Caco-2 (cell line): ENCODE data around the gene FGF10. TPM values are rescaled to one million over a fixed set of nuclear protein-coding genes. Genes with fewer than 3 reads are reported as not detected.

Source experiments
- BruUV-seq: library from RNA; stranded (reverse); fragments of 400-500 nt; replicated peaks from 2 replicates; lab custom pipeline; 2021; lab: Mats Ljungman, UMichigan
- CTCF ChIA-PET: fragments of 300-600 bp; sonication (Branson Sonifier 250); formaldehyde crosslinking; loops from one replicate; lab custom pipeline; 2022; ENCODE audit warnings: antibody characterized with exemption; lab: Charles Lee
- POLR2A ChIA-PET: fragments of 300-600 bp; sonication (Branson Sonifier 250); formaldehyde crosslinking; loops from one replicate; lab custom pipeline; 2022; ENCODE audit warnings: antibody characterized with exemption; lab: Charles Lee
- DNase-seq, 2 experiments: peaks; one replicate each; pipeline versions ENCODE4 v3.0.0 to v3.0.0-alpha.2; 2020 to 2022
- H3K27me3 ChIP-seq: replicated peaks from 2 replicates; pipeline ENCODE4 v1.6.0; 2011; ENCODE audit warnings: low read length; ENCODE audit not compliant: control insufficient read depth, insufficient read depth
- H3K36me3 ChIP-seq: 2 replicates; pipeline ENCODE4 v1.5.1; 2011; ENCODE audit warnings: low read length; ENCODE audit not compliant: control insufficient read depth, insufficient read depth
- H3K4me1 ChIP-seq: fragments of 250-450 bp; sonication (Bioruptor Pico); 2 replicates; pipeline ENCODE4 v1.5.1; 2020; ENCODE audit warnings: mild to moderate bottlenecking
- H3K4me3 ChIP-seq: 2 replicates; pipeline ENCODE4 v1.5.1; 2011; ENCODE audit warnings: low read depth, mild to moderate bottlenecking, control low read depth, low read length
- H3K9me3 ChIP-seq: fragments of 250-450 bp; sonication (Bioruptor Pico); 2 replicates; pipeline ENCODE4 v1.5.1; 2020; ENCODE audit warnings: mild to moderate bottlenecking, moderate library complexity
- H3K27ac Mint-ChIP-seq: one replicate; pipeline ENCODE4 v1.8.0; 2022; ENCODE audit warnings: mixed read lengths; ENCODE audit not compliant: unreplicated experiment
- H3K27me3 Mint-ChIP-seq: one replicate; pipeline ENCODE4 v1.8.0; 2022; ENCODE audit warnings: mixed read lengths; ENCODE audit not compliant: insufficient read depth, unreplicated experiment
- H3K36me3 Mint-ChIP-seq: one replicate; pipeline ENCODE4 v1.8.0; 2022; ENCODE audit warnings: mild to moderate bottlenecking, mixed read lengths; ENCODE audit not compliant: insufficient read depth, unreplicated experiment
- H3K4me1 Mint-ChIP-seq: one replicate; pipeline ENCODE4 v1.8.0; 2022; ENCODE audit warnings: low read depth, mixed read lengths; ENCODE audit not compliant: unreplicated experiment
- H3K4me3 Mint-ChIP-seq: one replicate; pipeline ENCODE4 v1.8.0; 2022; ENCODE audit warnings: mild to moderate bottlenecking, moderate library complexity, mixed read lengths; ENCODE audit not compliant: unreplicated experiment
- H3K9me3 Mint-ChIP-seq: one replicate; pipeline ENCODE4 v1.8.0; 2022; ENCODE audit warnings: mixed read lengths; ENCODE audit not compliant: unreplicated experiment
- intact Hi-C: fragments of 100-400 bp; cut with micrococcal nuclease; formaldehyde crosslinking; loops from one replicate; pipeline ENCODE4 v1.10.0; 2022; ENCODE audit not compliant: unreplicated experiment
- total RNA-seq: library from RNA; stranded (reverse); gene quantifications from 2 replicates; pipeline ENCODE4 v1.2.3, GENCODE V29; 2022
- TF ChIP-seq, protein P1 (sequence below), 2 experiments: fragments of 200-600 bp in 1 of 2; IDR thresholded peaks; 1 replicate in 1 of 2; 2 replicates in 1 of 2; pipeline versions ENCODE4 v1.5.1 to v1.8.0; 2011 to 2022; ENCODE audit warnings: antibody characterized with exemption in 1 of 2, control low read depth in 1 of 2, inconsistent platforms in 1 of 2, low read depth in 1 of 2, low read length in 1 of 2, mild to moderate bottlenecking in 1 of 2, moderate library complexity in 1 of 2; ENCODE audit not compliant: insufficient read depth in 1 of 2, severe bottlenecking in 1 of 2, unreplicated experiment in 1 of 2

Gene FGF10
- total RNA-seq, 1 experiment from 2014 or later = not detected

- H3K4me1 Mint-ChIP-seq = no peaks in the 10 kb centered on the region
- H3K27me3 Mint-ChIP-seq = peaks cover 4% of the 10 kb centered on the region
- ChIA-PET CTCF (no interaction called here), POLR2A (no interaction called here)
- TF ChIP-seq, protein P1, sequence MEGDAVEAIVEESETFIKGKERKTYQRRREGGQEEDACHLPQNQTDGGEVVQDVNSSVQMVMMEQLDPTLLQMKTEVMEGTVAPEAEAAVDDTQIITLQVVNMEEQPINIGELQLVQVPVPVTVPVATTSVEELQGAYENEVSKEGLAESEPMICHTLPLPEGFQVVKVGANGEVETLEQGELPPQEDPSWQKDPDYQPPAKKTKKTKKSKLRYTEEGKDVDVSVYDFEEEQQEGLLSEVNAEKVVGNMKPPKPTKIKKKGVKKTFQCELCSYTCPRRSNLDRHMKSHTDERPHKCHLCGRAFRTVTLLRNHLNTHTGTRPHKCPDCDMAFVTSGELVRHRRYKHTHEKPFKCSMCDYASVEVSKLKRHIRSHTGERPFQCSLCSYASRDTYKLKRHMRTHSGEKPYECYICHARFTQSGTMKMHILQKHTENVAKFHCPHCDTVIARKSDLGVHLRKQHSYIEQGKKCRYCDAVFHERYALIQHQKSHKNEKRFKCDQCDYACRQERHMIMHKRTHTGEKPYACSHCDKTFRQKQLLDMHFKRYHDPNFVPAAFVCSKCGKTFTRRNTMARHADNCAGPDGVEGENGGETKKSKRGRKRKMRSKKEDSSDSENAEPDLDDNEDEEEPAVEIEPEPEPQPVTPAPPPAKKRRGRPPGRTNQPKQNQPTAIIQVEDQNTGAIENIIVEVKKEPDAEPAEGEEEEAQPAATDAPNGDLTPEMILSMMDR (IDR thresholded peaks at IDR 0.05; ENCODE audit: insufficient read depth in 1 of 2, low read depth in 1 of 2, low read length in 1 of 2, severe bottlenecking in 1 of 2, unreplicated experiment in 1 of 2) = no peak
- Histone ChIP-seq H3K4me3 (no peak overlapping the region), H3K27me3 (no peaks in the 10 kb centered on the region), H3K36me3 (no peaks in the 10 kb centered on the region), H3K4me1 (no peaks in the 10 kb centered on the region), H3K9me3 (no peaks in the 10 kb centered on the region)
- DNase-seq = no peak
- BruUV-seq = no TSS peak
- no peak overlapping the region for H3K4me3 Mint-ChIP-seq
- H3K27ac Mint-ChIP-seq = no peak overlapping the region
- H3K36me3 Mint-ChIP-seq = no peaks in the 10 kb centered on the region
- no peaks in the 10 kb centered on the region for H3K9me3 Mint-ChIP-seq
- intact Hi-C loops = no loop called here
Measured at GRCh38 chr5:44396312-44396711, 7.1 kb upstream of the FGF10 start.

GRCh38 chr5:44390351-44390750, 1.1 kb upstream of the FGF10 start:
- peaks cover 25% of the 10 kb centered on the region for H3K27me3 Mint-ChIP-seq
- intact Hi-C loops = no loop called here
- Histone ChIP-seq H3K4me1 (no peaks in the 10 kb centered on the region), H3K9me3 (no peaks in the 10 kb centered on the region), H3K27me3 (no peaks in the 10 kb centered on the region; the same call in 1 of the 2 replicates), H3K4me3 (no peak overlapping the region), H3K36me3 (no peaks in the 10 kb centered on the region)
- ChIA-PET CTCF (no interaction called here), POLR2A (no interaction called here)
- no peaks in the 10 kb centered on the region for H3K9me3 Mint-ChIP-seq
- no TSS peak for BruUV-seq
- H3K4me3 Mint-ChIP-seq = no peak overlapping the region
- TF ChIP-seq, protein P1 (IDR thresholded peaks at IDR 0.05; ENCODE audit: insufficient read depth in 1 of 2, low read depth in 1 of 2, low read length in 1 of 2, severe bottlenecking in 1 of 2, unreplicated experiment in 1 of 2) = no peak
- H3K36me3 Mint-ChIP-seq = no peaks in the 10 kb centered on the region
- no peaks in the 10 kb centered on the region for H3K4me1 Mint-ChIP-seq
- H3K27ac Mint-ChIP-seq = no peak overlapping the region
- DNase-seq = no peak

DNA sequence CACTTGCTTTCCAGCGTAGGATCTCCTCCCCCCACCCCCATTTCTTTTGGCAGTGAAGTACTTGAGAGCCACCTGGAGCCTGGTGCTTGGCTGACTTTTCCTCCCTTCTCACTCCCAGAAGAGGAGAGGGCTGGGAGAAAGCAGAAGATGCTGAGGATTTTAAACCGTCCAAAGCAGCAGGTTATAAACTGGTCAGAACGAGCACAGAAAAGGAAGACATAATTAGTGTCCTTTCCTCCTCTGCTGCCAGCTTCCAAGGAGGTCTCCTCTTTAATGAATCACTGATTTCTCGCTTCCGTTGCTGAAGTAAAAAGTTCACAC, 563 bp upstream of the FGF10 start:
- BruUV-seq = no TSS peak
- TF ChIP-seq, protein P1 (IDR thresholded peaks at IDR 0.05; ENCODE audit: insufficient read depth in 1 of 2, low read depth in 1 of 2, low read length in 1 of 2, severe bottlenecking in 1 of 2, unreplicated experiment in 1 of 2) = no peak
- Mint-ChIP-seq H3K27ac (no peak overlapping the region), H3K27me3 (peaks cover 25% of the 10 kb centered on the region), H3K36me3 (no peaks in the 10 kb centered on the region), H3K4me3 (no peak overlapping the region), H3K4me1 (no peaks in the 10 kb centered on the region), H3K9me3 (no peaks in the 10 kb centered on the region)
- CTCF ChIA-PET = no interaction called here
- no peak overlapping the region for H3K4me3 ChIP-seq
- intact Hi-C loops = no loop called here
- no peak for DNase-seq
- no peaks in the 10 kb centered on the region for H3K9me3 ChIP-seq
- H3K27me3 ChIP-seq = no peaks in the 10 kb centered on the region; the same call in 1 of the 2 replicates
- H3K36me3 ChIP-seq = no peaks in the 10 kb centered on the region
- no peaks in the 10 kb centered on the region for H3K4me1 ChIP-seq
- POLR2A ChIA-PET = no interaction called here
